ENCODE measurements around the gene DHX34.
"Not testable (repeated sequence)": the region's sequence is repeated elsewhere in the genome, so short reads cannot be mapped to it uniquely, and the experiment has no call there.

DHX34 gene

DNA sequence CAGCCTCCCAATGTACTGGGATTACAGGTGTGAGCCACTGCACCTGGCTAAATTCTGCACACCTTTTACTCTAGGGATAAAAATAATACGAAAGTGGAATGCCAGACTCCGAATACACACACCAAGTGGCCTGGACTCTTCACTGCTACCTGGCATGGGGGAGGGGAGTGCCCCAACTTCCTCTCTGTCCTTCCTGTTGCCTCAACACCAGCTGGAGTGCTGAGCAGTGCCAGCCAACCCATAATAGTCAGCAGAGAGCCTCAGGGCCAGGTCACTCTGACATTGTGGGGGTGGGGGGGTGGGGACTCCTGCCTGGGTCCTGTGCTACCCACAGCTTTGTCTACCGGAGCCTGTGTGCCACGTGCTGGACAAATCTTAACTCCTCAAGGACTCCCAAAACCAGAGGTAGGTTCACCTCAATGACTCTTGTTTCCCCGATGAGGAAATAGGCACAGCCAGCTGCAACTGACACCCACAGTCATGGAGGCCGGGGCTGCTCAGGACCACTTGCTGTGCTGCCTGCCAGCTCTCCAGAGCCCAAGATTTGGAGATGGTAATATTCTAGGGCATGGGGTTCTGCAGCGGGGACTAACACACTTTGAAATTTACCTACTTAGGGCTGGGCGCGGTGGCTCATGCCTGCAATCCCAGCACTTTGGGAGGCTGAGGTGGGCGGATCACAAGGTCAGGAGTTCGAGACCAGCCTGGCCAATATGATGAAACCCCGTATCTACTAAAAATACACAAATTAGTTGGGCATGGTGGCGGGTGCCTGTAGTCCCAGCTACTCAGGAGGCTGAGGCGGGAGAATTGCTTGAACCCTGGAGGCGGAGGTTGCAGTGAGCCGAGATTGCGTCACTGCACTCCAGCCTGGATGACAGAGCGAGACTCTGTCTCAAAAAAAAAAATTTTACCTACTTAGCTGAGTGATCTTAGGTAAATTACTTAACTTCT is 12.1 kb upstream of the DHX34 start:
- not testable (repeated sequence) for H3K27me3 Mint-ChIP-seq; H3K4me3 Mint-ChIP-seq; H3K36me3 Mint-ChIP-seq (ENCODE audit: insufficient read depth); DNase-seq (ENCODE audit: low spot score in 2 of 2); H3K9me3 Mint-ChIP-seq
- peaks cover 12% of the 10 kb centered on the region for H3K4me1 Mint-ChIP-seq
- H3K27ac Mint-ChIP-seq (ENCODE audit: low read depth): peak overlapping the region; percentile 80
- peak; percentile 50 for ATAC-seq (replicated peaks; ENCODE audit: extremely low read depth, poor library complexity, severe bottlenecking)

DNA sequence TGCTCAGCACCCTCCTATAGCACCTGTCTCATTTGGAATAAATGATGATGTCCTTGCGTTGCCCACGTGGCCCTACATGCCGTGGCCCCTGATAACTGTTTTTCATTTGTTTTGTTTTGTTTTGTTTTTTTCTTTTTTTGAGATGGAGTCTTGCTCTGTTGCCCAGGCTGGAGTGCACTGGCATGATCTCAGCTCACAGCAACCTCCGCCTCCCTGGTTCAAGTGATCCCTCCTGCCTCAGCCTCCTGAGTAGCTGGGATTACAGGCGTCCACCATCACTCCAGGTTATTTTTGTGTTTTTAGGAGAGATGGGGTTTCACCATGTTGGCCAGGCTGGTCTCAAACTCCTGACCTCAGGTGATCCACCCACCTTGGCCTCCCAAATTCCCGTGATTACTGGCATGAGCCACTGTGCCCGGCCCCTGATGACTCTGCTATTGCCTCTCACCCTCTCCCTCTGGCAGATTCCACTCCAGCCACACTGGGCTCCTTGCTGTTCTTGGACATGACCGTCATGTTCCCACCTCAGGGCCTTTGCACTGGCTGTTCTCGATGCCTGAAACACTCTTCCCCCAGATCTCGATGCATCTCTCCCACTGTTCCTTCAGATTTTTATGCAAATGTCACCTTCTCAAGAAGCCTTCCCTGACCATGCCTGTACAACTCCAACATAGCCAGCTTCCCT is 9.8 kb upstream of the DHX34 start:
- DNase-seq (ENCODE audit: low spot score in 2 of 2): no peak
- Mint-ChIP-seq H3K9me3 (no peaks in the 10 kb centered on the region), H3K36me3 (ENCODE audit: insufficient read depth) (no peaks in the 10 kb centered on the region), H3K27me3 (peaks cover 9% of the 10 kb centered on the region), H3K27ac (ENCODE audit: low read depth) (no peak overlapping the region), H3K4me3 (no peak overlapping the region), H3K4me1 (peaks cover 12% of the 10 kb centered on the region)
- ATAC-seq (replicated peaks; ENCODE audit: extremely low read depth, poor library complexity, severe bottlenecking): no peak

DNA sequence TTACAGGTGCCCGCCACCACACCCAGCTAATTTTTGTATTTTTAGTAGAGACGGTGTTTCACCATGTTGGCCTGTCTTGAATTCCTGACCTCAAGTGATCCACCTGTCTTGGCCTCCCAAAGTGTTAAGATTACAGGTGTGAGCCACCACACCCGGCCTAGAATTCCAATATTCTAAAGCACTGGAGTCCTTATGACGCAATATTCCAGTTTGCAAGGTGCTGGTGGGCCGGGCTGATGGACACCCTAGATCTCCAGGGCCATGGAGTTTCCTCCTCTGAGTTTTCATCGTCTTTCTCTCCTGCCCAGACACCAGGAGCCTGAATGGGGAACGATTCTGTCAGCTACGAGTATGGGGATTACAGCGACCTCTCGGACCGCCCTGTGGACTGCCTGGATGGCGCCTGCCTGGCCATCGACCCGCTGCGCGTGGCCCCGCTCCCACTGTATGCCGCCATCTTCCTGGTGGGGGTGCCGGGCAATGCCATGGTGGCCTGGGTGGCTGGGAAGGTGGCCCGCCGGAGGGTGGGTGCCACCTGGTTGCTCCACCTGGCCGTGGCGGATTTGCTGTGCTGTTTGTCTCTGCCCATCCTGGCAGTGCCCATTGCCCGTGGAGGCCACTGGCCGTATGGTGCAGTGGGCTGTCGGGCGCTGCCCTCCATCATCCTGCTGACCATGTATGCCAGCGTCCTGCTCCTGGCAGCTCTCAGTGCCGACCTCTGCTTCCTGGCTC is 8.5 kb upstream of the DHX34 start:
- Mint-ChIP-seq H3K9me3 (no peaks in the 10 kb centered on the region), H3K4me1 (peaks cover 12% of the 10 kb centered on the region), H3K27ac (ENCODE audit: low read depth) (no peak overlapping the region), H3K36me3 (ENCODE audit: insufficient read depth) (no peaks in the 10 kb centered on the region), H3K27me3 (peaks cover 9% of the 10 kb centered on the region), H3K4me3 (no peak overlapping the region)
- DNase-seq (ENCODE audit: low spot score in 2 of 2) (no peak), ATAC-seq (replicated peaks; ENCODE audit: extremely low read depth, poor library complexity, severe bottlenecking) (no peak)

GRCh38 chr19:47341734-47342133 is 7.4 kb upstream of the DHX34 start:
- H3K27me3 Mint-ChIP-seq: peaks cover 9% of the 10 kb centered on the region
- no peaks in the 10 kb centered on the region for H3K36me3 Mint-ChIP-seq (ENCODE audit: insufficient read depth)
- H3K27ac Mint-ChIP-seq (ENCODE audit: low read depth): no peak overlapping the region
- DNase-seq (ENCODE audit: low spot score in 2 of 2): no peak
- no peak for ATAC-seq (replicated peaks; ENCODE audit: extremely low read depth, poor library complexity, severe bottlenecking)
- H3K4me3 Mint-ChIP-seq: no peak overlapping the region
- H3K4me1 Mint-ChIP-seq: peaks cover 5% of the 10 kb centered on the region
- no peaks in the 10 kb centered on the region for H3K9me3 Mint-ChIP-seq

- H3K36me3 Mint-ChIP-seq (ENCODE audit: insufficient read depth): no peaks in the 10 kb centered on the region
- H3K4me3 Mint-ChIP-seq: no peak overlapping the region
- H3K27ac Mint-ChIP-seq (ENCODE audit: low read depth): no peak overlapping the region
- ATAC-seq (replicated peaks; ENCODE audit: extremely low read depth, poor library complexity, severe bottlenecking) (no peak), DNase-seq (ENCODE audit: low spot score in 2 of 2) (no peak)
- peaks cover 9% of the 10 kb centered on the region for H3K27me3 Mint-ChIP-seq
- no peaks in the 10 kb centered on the region for H3K4me1 Mint-ChIP-seq
- no peaks in the 10 kb centered on the region for H3K9me3 Mint-ChIP-seq
Measured at GRCh38 chr19:47343194-47343802, 5.8 kb upstream of the DHX34 start.

DNA sequence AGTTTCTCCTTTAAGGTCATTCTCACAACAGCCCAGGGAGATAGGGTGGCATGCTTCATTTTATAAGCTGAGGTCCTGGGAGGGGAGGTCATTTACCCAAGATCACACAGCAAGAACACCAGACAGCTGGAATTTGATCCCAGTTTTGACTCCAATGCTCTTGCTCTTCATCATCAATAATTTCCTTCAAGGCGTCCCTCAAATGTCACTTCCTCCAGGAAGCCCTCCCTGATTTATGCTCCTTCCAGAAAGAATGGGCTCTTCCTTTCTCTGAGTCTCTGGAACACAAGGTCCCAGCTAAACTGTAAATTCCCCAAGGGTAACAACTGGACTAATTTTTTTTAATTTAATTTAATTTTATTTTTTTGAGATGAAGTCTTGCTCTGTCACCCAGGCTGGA is 4.7 kb upstream of the DHX34 start:
- no peak overlapping the region for H3K4me3 Mint-ChIP-seq
- H3K4me1 Mint-ChIP-seq: peaks cover 11% of the 10 kb centered on the region
- H3K27me3 Mint-ChIP-seq: peaks cover 9% of the 10 kb centered on the region
- H3K27ac Mint-ChIP-seq (ENCODE audit: low read depth): no peak overlapping the region
- no peak for ATAC-seq (replicated peaks; ENCODE audit: extremely low read depth, poor library complexity, severe bottlenecking)
- H3K36me3 Mint-ChIP-seq (ENCODE audit: insufficient read depth): peaks cover 4% of the 10 kb centered on the region
- DNase-seq (ENCODE audit: low spot score in 2 of 2): no peak
- no peaks in the 10 kb centered on the region for H3K9me3 Mint-ChIP-seq

GRCh38 chr19:47346024-47346423 is 3.1 kb upstream of the DHX34 start:
- not testable (repeated sequence) for H3K27ac Mint-ChIP-seq (ENCODE audit: low read depth); H3K27me3 Mint-ChIP-seq; ATAC-seq (replicated peaks; ENCODE audit: extremely low read depth, poor library complexity, severe bottlenecking); H3K9me3 Mint-ChIP-seq; DNase-seq (ENCODE audit: low spot score in 2 of 2); H3K4me3 Mint-ChIP-seq; H3K36me3 Mint-ChIP-seq (ENCODE audit: insufficient read depth)
- H3K4me1 Mint-ChIP-seq: peaks cover 25% of the 10 kb centered on the region

DNA sequence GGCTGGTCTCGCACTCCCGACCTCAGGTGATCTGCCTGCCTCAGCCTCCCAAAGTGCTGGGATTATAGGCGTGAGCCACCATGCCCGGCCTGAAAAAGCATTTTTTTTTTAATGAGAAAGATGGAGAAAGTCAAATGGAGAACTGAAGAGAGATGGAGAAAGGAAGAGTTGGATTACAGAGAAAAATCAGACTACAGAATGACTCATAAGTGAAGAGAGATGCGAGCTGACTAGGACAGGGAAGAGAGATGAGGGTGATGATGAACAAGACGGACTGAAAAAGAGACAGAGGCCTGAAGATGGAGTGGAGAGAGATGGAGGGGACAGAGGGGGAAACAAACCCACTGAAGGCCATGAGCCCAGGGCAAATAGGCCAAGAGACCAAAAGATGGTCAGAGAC is 1.5 kb downstream of the DHX34 start:
- peak overlapping the region; percentile 2 for H3K27ac Mint-ChIP-seq (ENCODE audit: low read depth)
- no peak for ATAC-seq (replicated peaks; ENCODE audit: extremely low read depth, poor library complexity, severe bottlenecking)
- peak overlapping the region; percentile 6 for H3K4me3 Mint-ChIP-seq
- peaks cover 25% of the 10 kb centered on the region for H3K36me3 Mint-ChIP-seq (ENCODE audit: insufficient read depth)
- no peak for DNase-seq (ENCODE audit: low spot score in 2 of 2)
- peaks cover 45% of the 10 kb centered on the region for H3K4me1 Mint-ChIP-seq
- no peaks in the 10 kb centered on the region for H3K9me3 Mint-ChIP-seq
- H3K27me3 Mint-ChIP-seq: no peaks in the 10 kb centered on the region

DNA sequence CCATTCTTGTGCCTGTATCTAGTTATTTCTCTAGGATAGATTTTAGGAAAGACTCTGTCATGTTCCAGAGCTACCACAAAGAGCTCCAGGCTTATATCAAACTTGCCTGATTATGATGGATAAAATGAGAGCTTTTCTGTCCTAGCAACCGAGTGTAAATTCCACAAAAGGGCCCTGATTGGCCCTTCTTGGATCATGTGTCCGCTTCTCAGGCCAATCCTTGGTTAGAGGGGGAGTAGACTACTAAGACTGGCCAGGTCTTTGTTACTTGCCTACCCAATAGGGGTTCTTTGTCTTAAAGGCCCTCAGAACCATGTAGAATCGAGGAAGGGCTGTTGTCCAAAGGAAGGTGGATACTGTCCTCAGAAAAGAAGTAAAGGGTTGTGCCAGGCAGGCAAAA is 2.4 kb downstream of the DHX34 start:
- Mint-ChIP-seq H3K4me3 (no peak overlapping the region), H3K9me3 (no peaks in the 10 kb centered on the region), H3K27ac (ENCODE audit: low read depth) (no peak overlapping the region), H3K4me1 (peaks cover 45% of the 10 kb centered on the region), H3K36me3 (ENCODE audit: insufficient read depth) (peaks cover 34% of the 10 kb centered on the region), H3K27me3 (no peaks in the 10 kb centered on the region)
- no peak for DNase-seq (ENCODE audit: low spot score in 2 of 2)
- ATAC-seq (replicated peaks; ENCODE audit: extremely low read depth, poor library complexity, severe bottlenecking): no peak

DNA sequence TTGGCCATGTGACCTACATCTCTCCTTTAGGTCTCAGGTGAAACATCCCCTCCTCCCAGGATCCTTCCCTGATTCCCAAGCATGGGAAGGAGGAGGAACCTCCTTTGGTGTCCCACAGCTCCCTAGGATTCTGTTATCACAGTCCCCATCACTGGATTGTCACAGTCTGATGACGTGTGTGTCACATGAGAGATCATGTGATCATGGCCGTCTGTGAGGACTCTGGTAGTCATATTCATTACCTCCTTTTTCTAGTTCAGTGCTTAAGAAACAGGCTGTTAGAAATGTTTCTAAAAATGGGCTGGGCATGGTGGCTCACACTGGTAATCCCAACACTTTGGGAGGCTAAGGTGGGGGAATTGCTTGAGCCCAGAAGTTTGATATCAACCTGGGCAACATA is 3.0 kb downstream of the DHX34 start:
- peaks cover 39% of the 10 kb centered on the region for H3K36me3 Mint-ChIP-seq (ENCODE audit: insufficient read depth)
- H3K27ac Mint-ChIP-seq (ENCODE audit: low read depth): no peak overlapping the region
- no peak overlapping the region for H3K4me3 Mint-ChIP-seq

DNA sequence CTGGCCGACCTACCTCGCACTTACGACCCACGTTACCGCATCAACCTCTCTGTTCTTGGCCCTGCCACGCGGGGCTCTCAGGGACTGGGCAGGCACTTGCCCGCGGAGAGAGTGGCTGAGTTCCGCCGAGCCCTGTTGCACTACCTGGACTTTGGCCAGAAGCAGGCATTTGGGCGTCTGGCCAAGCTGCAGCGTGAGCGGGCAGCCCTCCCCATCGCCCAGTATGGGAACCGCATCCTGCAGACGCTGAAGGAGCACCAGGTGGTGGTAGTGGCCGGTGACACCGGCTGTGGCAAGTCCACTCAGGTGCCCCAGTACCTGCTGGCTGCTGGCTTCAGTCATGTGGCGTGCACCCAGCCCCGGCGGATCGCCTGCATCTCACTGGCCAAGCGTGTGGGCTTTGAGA is 4.2 kb downstream of the DHX34 start:
- no peaks in the 10 kb centered on the region for H3K27me3 Mint-ChIP-seq
- H3K4me3 Mint-ChIP-seq: no peak overlapping the region
- ATAC-seq (replicated peaks; ENCODE audit: extremely low read depth, poor library complexity, severe bottlenecking) (no peak), DNase-seq (ENCODE audit: low spot score in 2 of 2) (no peak)
- H3K4me1 Mint-ChIP-seq: peaks cover 45% of the 10 kb centered on the region
- H3K9me3 Mint-ChIP-seq: no peaks in the 10 kb centered on the region
- peaks cover 50% of the 10 kb centered on the region for H3K36me3 Mint-ChIP-seq (ENCODE audit: insufficient read depth)
- H3K27ac Mint-ChIP-seq (ENCODE audit: low read depth): no peak overlapping the region

More for the DNA sequence above, 3.0 kb downstream of the DHX34 start:
- H3K9me3 Mint-ChIP-seq: no peaks in the 10 kb centered on the region
- peaks cover 45% of the 10 kb centered on the region for H3K4me1 Mint-ChIP-seq
- DNase-seq (ENCODE audit: low spot score in 2 of 2) (no peak), ATAC-seq (replicated peaks; ENCODE audit: extremely low read depth, poor library complexity, severe bottlenecking) (no peak)
- H3K27me3 Mint-ChIP-seq: no peaks in the 10 kb centered on the region

- DNase-seq (ENCODE audit: low spot score in 2 of 2) (no peak), ATAC-seq (replicated peaks; ENCODE audit: extremely low read depth, poor library complexity, severe bottlenecking) (no peak)
- Mint-ChIP-seq H3K36me3 (ENCODE audit: insufficient read depth) (peaks cover 74% of the 10 kb centered on the region), H3K4me1 (peaks cover 24% of the 10 kb centered on the region), H3K27ac (ENCODE audit: low read depth) (no peak overlapping the region), H3K9me3 (no peaks in the 10 kb centered on the region), H3K4me3 (no peak overlapping the region), H3K27me3 (no peaks in the 10 kb centered on the region)
Measured at GRCh38 chr19:47356900-47357299, 7.8 kb downstream of the DHX34 start.

Data from central memory CD8-positive, alpha-beta T cell (primary cell).